Measurements from ENCODE around the gene NAIF1.

The NAIF1 gene

GRCh38 chr9:128091144-128091543 is 24.0 kb upstream of the NAIF1 start:
- H3K9ac ChIP-seq = no peak overlapping the region

GRCh38 chr9:128089299-128089698 is 22.2 kb upstream of the NAIF1 start:
- Histone ChIP-seq H3K9ac (no peak overlapping the region), H3K79me2 (peaks cover 51% of the 10 kb centered on the region), H3K36me3 (ENCODE audit: control insufficient read depth, insufficient read depth, low read length) (no peaks in the 10 kb centered on the region), H3K4me2 (ENCODE audit: low read length) (no peak overlapping the region), H3K27ac (no peak overlapping the region), H3K4me1 (peaks cover 11% of the 10 kb centered on the region), H2AFZ (no peak overlapping the region), H3K4me3 (ENCODE audit: low read depth, low read length) (no peak overlapping the region), H3K27me3 (ENCODE audit: control insufficient read depth, insufficient read depth, low read length) (no peaks in the 10 kb centered on the region), H3K9me3 (ENCODE audit: control insufficient read depth, low read length) (no peaks in the 10 kb centered on the region)
- TF ChIP-seq CTCF (IDR thresholded peaks at IDR 0.05) = no peak

More at GRCh38 chr9:128091144-128091543, 24.0 kb upstream of the NAIF1 start:
- Histone ChIP-seq H3K27ac (no peak overlapping the region), H3K27me3 (ENCODE audit: control insufficient read depth, insufficient read depth, low read length) (no peaks in the 10 kb centered on the region), H3K79me2 (peaks cover 47% of the 10 kb centered on the region), H3K36me3 (ENCODE audit: control insufficient read depth, insufficient read depth, low read length) (no peaks in the 10 kb centered on the region), H3K9me3 (ENCODE audit: control insufficient read depth, low read length) (no peaks in the 10 kb centered on the region), H3K4me3 (ENCODE audit: low read depth, low read length) (no peak overlapping the region), H3K4me1 (peaks cover 15% of the 10 kb centered on the region), H2AFZ (no peak overlapping the region), H3K4me2 (ENCODE audit: low read length) (no peak overlapping the region)
- TF ChIP-seq CTCF (IDR thresholded peaks at IDR 0.05) = no peak

GRCh38 chr9:128088253-128088945 is 21.3 kb upstream of the NAIF1 start:
- no peaks in the 10 kb centered on the region for H3K9me3 ChIP-seq (ENCODE audit: control insufficient read depth, low read length)
- H3K27me3 ChIP-seq (ENCODE audit: control insufficient read depth, insufficient read depth, low read length) = no peaks in the 10 kb centered on the region
- peaks cover 7% of the 10 kb centered on the region for H3K4me1 ChIP-seq
- H3K4me2 ChIP-seq (ENCODE audit: low read length) = no peak overlapping the region
- H3K36me3 ChIP-seq (ENCODE audit: control insufficient read depth, insufficient read depth, low read length) = no peaks in the 10 kb centered on the region
- no peak overlapping the region for H3K27ac ChIP-seq
- peaks cover 51% of the 10 kb centered on the region for H3K79me2 ChIP-seq
- no peak overlapping the region for H2AFZ ChIP-seq
- no peak for TF ChIP-seq CTCF (IDR thresholded peaks at IDR 0.05)
- H3K9ac ChIP-seq = no peak overlapping the region
- H3K4me3 ChIP-seq (ENCODE audit: low read depth, low read length) = no peak overlapping the region

- Histone ChIP-seq H3K36me3 (ENCODE audit: control insufficient read depth, insufficient read depth, low read length) (no peaks in the 10 kb centered on the region), H2AFZ (no peak overlapping the region), H3K9ac (no peak overlapping the region), H3K4me3 (ENCODE audit: low read depth, low read length) (no peak overlapping the region), H3K27ac (no peak overlapping the region), H3K9me3 (ENCODE audit: control insufficient read depth, low read length) (no peaks in the 10 kb centered on the region), H3K4me1 (no peaks in the 10 kb centered on the region), H3K79me2 (peaks cover 48% of the 10 kb centered on the region), H3K27me3 (ENCODE audit: control insufficient read depth, insufficient read depth, low read length) (no peaks in the 10 kb centered on the region), H3K4me2 (ENCODE audit: low read length) (no peak overlapping the region)
- no peak for TF ChIP-seq CTCF (IDR thresholded peaks at IDR 0.05)
Observed at GRCh38 chr9:128087262-128087661, 20.1 kb upstream of the NAIF1 start.

- Histone ChIP-seq H3K27me3 (ENCODE audit: control insufficient read depth, insufficient read depth, low read length) (no peaks in the 10 kb centered on the region), H3K9ac (no peak overlapping the region), H3K4me1 (peaks cover 9% of the 10 kb centered on the region), H3K79me2 (peaks cover 37% of the 10 kb centered on the region), H3K4me3 (ENCODE audit: low read depth, low read length) (no peak overlapping the region), H3K36me3 (ENCODE audit: control insufficient read depth, insufficient read depth, low read length) (no peaks in the 10 kb centered on the region), H3K4me2 (ENCODE audit: low read length) (no peak overlapping the region), H3K9me3 (ENCODE audit: control insufficient read depth, low read length) (no peaks in the 10 kb centered on the region), H3K27ac (no peak overlapping the region), H2AFZ (no peak overlapping the region)
- TF ChIP-seq CTCF (IDR thresholded peaks at IDR 0.05) = no peak
Observed at GRCh38 chr9:128085943-128086342, 18.8 kb upstream of the NAIF1 start.
